ENCODE data around the gene PKP2.
"Not testable (repeated sequence)": the region's sequence is repeated elsewhere in the genome, so short reads cannot be mapped to it uniquely, and the experiment has no call there.

PKP2 gene

GRCh38 chr12:32897687-32898573 is 1.4 kb upstream of the PKP2 start:
- no peak overlapping the region for H3K4me3 ChIP-seq (ENCODE audit: low read depth, low read length)

GRCh38 chr12:32897281-32897610 is 669 bp upstream of the PKP2 start:
- no peak for DNase-seq (ENCODE audit: low read depth)
- H3K4me3 ChIP-seq (ENCODE audit: low read depth, low read length), result peak overlapping the region; percentile 37

More at GRCh38 chr12:32897687-32898573, 1.4 kb upstream of the PKP2 start:
- no peak for DNase-seq (ENCODE audit: low read depth)

DNA sequence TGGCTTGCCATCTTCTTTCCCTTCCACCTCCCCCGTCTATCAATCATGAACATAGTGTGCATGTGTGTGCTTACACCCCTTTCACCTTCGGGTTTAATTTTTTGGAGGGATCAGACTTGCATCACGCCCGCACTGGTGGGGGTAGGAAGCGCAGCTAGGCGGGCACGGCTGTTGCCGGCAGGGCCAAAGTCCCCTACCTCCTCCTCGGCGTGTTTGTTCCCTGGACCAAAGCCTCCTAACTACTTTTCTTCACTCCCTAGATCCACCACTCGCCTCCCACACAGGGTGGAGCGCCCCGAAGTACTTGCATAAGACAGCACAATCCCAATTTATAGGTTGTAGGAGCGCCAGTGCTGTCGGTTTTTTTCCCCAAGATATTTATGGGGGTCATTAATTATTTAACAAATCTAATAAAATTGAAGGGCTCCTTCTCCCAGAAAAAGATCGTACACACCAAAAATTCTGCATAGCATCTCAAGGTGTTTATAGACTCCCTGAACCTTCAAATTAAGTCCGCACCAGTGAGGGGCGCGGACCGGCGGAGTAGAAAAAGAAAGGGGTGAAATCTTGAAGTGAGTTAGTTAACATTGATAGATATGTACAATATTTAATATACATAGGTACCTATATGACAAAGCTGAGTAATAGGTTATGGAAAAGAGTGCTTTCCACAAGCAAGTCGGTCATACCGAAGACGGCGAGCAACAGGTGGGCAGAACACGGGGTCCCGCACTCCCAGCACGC is 717 bp downstream of the PKP2 start:
- no peak for DNase-seq (ENCODE audit: low read depth)
- H3K4me3 ChIP-seq (ENCODE audit: low read depth, low read length), result peak overlapping the region; percentile 37

DNA sequence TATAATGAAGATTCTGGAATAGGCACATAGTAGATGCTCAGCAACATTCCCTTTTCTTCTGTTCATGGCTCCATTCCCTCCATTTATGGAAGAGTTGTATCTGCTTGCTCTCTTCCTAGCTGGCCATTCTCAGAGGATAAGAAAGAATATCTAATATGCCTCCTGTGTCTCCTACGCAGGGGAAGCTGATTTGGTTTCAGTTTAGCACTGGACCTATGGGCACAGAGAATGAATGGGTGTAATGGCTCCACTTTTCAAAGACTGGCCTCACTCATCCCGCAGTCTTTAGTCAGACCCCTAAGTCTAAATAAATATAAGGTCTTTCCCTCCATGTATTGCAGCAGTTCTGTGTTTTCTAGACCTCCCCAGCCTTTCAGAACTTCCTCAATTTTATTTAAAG is 2.0 kb downstream of the PKP2 start:
- DNase-seq (ENCODE audit: low read depth), result no peak
- no peak overlapping the region for H3K4me3 ChIP-seq (ENCODE audit: low read depth, low read length)

GRCh38 chr12:32893458-32893857 is 3.1 kb downstream of the PKP2 start:
- no peak for DNase-seq (ENCODE audit: low read depth)
- H3K4me3 ChIP-seq (ENCODE audit: low read depth, low read length), result no peak overlapping the region

GRCh38 chr12:32893043-32893442 is 3.5 kb downstream of the PKP2 start:
- H3K4me3 ChIP-seq (ENCODE audit: low read depth, low read length), result no peak overlapping the region
- DNase-seq (ENCODE audit: low read depth), result no peak

- not testable (repeated sequence) for H3K4me3 ChIP-seq (ENCODE audit: low read depth, low read length); DNase-seq (ENCODE audit: low read depth)
These were observed 4.2 kb downstream of the PKP2 start for GRCh38 chr12:32892369-32892768.

- no peak for DNase-seq (ENCODE audit: low read depth)
- H3K4me3 ChIP-seq (ENCODE audit: low read depth, low read length), result no peak overlapping the region
These were observed 4.6 kb downstream of the PKP2 start for GRCh38 chr12:32891956-32892355.

DNA sequence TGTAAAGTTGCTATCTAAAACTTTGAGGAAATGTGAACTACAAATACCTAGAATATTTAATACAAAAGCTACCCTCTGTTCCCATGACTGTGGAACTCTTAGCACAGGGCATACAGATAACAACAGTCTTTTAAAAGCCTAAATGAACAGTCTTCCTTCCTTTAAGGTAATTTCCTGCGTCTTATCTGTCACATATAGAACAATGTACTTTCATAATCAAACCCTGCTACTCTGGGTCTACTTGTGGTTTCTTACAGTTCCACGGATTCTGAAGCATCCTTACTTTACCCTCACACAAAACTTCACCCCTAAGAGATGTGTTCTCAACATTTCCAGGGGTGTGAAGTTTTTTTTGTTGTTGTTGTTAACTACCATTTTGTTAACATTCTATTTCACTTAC is 5.1 kb downstream of the PKP2 start:
- no peak overlapping the region for H3K4me3 ChIP-seq (ENCODE audit: low read depth, low read length)
- DNase-seq (ENCODE audit: low read depth), result no peak

DNA sequence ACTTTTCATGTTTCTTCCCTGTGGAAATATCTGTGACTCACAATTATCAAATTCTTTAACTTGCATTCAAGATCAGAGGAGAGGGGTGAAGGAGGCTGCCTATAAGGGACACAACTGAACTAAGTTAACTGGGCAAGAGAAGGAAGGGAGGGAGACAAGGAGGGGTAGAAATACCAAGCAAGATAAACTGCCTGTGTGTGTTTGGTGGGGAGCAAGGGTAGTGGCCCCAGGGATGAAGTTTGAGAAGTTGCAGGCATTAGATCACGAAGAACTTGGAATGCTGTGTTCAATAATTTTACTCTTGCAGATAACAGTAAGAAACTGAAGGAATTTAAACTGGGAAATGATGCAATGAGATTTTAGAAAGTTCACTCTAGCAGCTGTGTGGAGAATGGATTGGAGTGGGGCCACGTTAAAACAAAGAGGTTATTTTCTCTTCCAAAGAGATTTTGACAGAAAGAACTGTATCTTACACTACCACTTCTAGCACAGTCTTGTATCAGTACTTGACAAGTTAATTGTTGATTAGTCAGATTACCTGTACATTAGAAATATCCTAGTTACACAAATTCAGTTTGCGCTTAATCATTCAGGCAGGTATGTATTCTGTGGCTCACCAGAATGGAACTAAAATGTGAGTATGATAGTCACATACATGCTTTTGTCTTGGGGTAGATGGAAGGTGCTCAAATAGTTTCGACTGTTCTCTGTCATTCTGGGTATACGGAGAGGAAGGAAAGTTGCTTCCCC is 7.4 kb downstream of the PKP2 start:
- no peak for DNase-seq (ENCODE audit: low read depth)
- no peak overlapping the region for H3K4me3 ChIP-seq (ENCODE audit: low read depth, low read length)

DNA sequence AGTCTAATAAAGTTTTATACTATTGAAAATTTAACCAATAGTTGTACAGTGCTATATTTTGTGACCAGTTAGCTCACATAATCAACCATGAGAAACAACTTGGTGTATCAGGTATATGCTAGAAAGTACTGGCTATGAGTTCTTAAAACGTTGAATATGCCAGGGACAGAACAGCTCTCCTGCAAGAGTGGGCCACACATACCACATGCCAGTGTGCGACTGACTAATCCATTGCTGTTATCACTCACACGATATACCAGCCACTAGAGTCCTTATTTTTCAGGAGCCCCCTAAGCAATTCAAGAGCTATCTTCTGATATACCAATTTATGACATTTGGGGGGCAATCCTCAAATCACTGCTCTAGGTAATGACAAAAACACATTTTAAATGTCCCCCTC is 9.5 kb downstream of the PKP2 start:
- H3K4me3 ChIP-seq (ENCODE audit: low read depth, low read length), result no peak overlapping the region
- no peak for DNase-seq (ENCODE audit: low read depth)

- H3K4me3 ChIP-seq (ENCODE audit: low read depth, low read length), result no peak overlapping the region
- no peak for DNase-seq (ENCODE audit: low read depth)
These were observed 10.7 kb downstream of the PKP2 start for GRCh38 chr12:32885831-32886230.

DNA sequence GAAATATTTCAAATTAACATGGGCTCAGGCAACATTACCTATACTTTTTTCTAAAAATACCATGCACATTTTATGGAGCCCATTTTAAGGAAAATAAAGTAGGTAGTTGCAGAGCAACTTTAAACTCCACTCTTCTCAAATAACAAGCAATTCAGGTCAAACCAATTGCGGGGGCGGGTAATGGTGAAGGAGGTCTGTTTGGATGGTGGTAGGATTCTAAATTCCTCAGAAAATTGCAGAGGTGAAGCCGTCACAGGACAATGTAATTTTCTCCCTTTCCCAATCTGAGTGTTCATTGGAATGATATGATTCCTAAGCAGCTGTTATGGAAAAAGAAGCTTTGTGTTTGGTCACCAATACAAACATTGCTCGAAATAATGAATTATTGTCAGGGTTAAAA is 11.6 kb downstream of the PKP2 start:
- no peak for DNase-seq (ENCODE audit: low read depth)
- H3K4me3 ChIP-seq (ENCODE audit: low read depth, low read length), result no peak overlapping the region

- no peak for DNase-seq (ENCODE audit: low read depth)
- no peak overlapping the region for H3K4me3 ChIP-seq (ENCODE audit: low read depth, low read length)
These were observed 14.9 kb downstream of the PKP2 start for GRCh38 chr12:32881702-32882101.

- no peak overlapping the region for H3K4me3 ChIP-seq (ENCODE audit: low read depth, low read length)
- no peak for DNase-seq (ENCODE audit: low read depth)
These were observed 15.5 kb downstream of the PKP2 start for GRCh38 chr12:32881107-32881506.

- not testable (repeated sequence) for H3K4me3 ChIP-seq (ENCODE audit: low read depth, low read length); DNase-seq (ENCODE audit: low read depth)
These were observed 17.5 kb downstream of the PKP2 start for GRCh38 chr12:32879066-32879465.

- no peak overlapping the region for H3K4me3 ChIP-seq (ENCODE audit: low read depth, low read length)
- DNase-seq (ENCODE audit: low read depth), result no peak
These were observed 18.7 kb downstream of the PKP2 start for GRCh38 chr12:32877601-32878459.

GRCh38 chr12:32876004-32876403 is 20.6 kb downstream of the PKP2 start:
- H3K4me3 ChIP-seq (ENCODE audit: low read depth, low read length), result no peak overlapping the region
- DNase-seq (ENCODE audit: low read depth), result no peak

DNA sequence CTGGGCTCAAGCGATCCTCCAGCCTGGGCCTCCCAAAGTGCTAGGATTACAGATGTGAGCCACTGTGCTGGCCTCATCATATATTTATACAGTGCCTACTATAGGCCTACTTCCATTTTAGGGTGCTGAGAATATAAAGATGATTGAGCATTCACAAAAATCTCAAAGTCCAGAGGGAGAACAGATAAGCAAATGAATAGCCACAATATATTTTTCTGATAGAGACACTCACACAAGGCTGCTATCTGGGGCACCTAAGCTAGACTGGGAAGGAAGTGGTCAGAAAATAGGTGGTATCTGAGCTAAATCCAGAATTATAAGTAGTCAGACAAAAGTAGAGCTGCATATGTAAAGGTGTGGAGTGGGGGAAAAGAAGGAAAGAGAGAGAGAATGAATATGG is 21.6 kb downstream of the PKP2 start:
- H3K4me3 ChIP-seq (ENCODE audit: low read depth, low read length), result no peak overlapping the region
- no peak for DNase-seq (ENCODE audit: low read depth)

Data from skeletal muscle cell (primary cell).